Measurements from ENCODE around the gene F10. TPM values are rescaled to one million over a fixed set of nuclear protein-coding genes. Genes with fewer than 3 reads are reported as not detected.

F10 gene
- total RNA-seq, 2 donors from 2014 or later: 10.2 to 48.0 TPM

DNA sequence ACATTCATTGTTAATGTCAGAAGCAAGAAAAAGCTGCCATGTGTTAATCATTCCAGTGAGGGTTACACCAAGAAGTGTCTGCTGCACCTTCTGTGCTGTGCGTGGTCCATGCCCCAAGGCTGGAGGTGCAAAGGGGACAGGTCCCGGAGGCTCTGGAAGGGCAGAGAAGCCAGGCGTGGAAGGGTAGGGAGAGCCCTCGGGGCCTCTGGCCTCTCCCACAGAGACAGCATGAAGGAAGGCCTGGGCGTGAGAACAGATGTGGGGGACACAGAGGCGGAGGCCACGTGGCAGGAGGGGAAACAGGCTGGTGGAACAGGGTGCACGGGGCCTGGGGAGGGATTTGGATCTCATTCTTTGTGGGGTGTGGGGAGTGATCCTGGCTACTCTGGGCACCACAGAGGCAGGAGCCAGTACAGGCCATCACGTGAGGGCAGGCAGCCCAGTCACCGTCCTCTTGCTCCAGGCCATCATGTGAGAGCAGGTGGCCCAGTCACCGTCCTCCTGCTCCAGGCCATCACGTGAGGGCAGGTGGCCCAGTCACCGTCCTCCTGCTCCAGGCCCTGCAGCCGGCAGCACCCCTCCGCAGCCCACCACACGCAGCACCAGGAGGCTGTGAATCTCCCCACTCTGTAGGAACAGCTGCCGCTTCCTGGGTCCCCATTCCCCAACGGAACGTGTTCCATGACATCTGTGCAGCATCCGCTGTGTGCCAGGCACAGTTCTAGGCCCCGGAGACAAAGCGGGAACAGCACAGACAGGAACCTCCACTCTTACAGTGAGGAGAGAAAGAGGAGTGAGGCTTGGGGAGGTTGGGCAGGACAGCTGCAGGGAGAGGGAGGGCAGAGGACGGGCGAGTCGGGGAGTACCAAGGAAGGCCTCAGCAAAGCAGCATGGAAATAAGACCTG is 27.2 kb upstream of the F10 start:
- no peak for DNase-seq (ENCODE audit: low spot score)
- H3K4me3 ChIP-seq: no peak overlapping the region
- H3K36me3 ChIP-seq: no peaks in the 10 kb centered on the region
- 92% methylated on average over 25 of the region's 25 CpGs for WGBS
- H3K9me3 ChIP-seq: no peaks in the 10 kb centered on the region
- H3K27me3 ChIP-seq (replicated peaks; ENCODE audit: insufficient read depth): no peaks in the 10 kb centered on the region
- intact Hi-C loops (cut with DNase I): no loop called here
- H3K4me1 ChIP-seq (replicated peaks): no peaks in the 10 kb centered on the region
- no peak overlapping the region for H3K27ac ChIP-seq
- no peak for TF ChIP-seq POLR2A (IDR thresholded peaks at IDR 0.05)
- TF ChIP-seq POLR2AphosphoS5 (IDR thresholded peaks at IDR 0.05): no peak

DNA sequence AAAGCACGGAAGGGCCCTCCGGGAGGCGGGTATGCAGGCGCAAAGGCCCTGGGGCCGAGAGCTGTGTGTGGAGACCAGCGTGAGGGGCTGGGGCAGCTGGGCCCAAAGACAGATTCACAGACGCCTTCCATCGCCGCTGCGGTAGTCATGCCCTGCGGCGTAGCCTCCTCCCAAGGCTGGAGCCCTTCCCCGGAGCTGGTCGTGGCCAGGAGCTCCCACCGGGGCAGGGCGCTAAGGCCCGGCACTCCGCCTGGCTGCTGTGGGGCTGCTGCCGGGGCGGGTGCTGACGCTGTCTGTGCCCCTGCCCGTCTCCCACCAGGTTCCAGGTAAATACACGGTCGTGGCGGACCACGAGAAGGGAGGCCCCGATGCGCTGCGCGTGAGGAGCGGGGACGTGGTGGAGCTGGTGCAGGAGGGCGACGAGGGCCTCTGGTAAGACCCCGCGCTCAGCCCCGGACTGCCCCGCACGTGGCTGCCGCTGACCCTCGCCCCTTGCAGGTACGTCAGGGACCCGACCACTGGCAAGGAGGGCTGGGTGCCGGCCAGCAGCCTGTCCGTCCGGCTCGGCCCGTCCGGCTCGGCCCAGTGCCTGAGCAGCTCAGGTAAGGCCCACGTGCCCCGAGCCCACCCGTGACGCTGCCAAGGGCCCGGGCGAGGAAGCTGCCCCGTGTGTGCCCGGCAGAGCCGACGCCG is 26.4 kb upstream of the F10 start:
- no peaks in the 10 kb centered on the region for H3K9me3 ChIP-seq
- no peak overlapping the region for H3K27ac ChIP-seq
- intact Hi-C loops (cut with DNase I): no loop called here
- WGBS: 90% methylated on average over 57 of the region's 61 CpGs
- no peak overlapping the region for H3K4me3 ChIP-seq
- H3K27me3 ChIP-seq (replicated peaks; ENCODE audit: insufficient read depth): no peaks in the 10 kb centered on the region
- no peak for TF ChIP-seq POLR2A (IDR thresholded peaks at IDR 0.05)
- TF ChIP-seq, protein P1, sequence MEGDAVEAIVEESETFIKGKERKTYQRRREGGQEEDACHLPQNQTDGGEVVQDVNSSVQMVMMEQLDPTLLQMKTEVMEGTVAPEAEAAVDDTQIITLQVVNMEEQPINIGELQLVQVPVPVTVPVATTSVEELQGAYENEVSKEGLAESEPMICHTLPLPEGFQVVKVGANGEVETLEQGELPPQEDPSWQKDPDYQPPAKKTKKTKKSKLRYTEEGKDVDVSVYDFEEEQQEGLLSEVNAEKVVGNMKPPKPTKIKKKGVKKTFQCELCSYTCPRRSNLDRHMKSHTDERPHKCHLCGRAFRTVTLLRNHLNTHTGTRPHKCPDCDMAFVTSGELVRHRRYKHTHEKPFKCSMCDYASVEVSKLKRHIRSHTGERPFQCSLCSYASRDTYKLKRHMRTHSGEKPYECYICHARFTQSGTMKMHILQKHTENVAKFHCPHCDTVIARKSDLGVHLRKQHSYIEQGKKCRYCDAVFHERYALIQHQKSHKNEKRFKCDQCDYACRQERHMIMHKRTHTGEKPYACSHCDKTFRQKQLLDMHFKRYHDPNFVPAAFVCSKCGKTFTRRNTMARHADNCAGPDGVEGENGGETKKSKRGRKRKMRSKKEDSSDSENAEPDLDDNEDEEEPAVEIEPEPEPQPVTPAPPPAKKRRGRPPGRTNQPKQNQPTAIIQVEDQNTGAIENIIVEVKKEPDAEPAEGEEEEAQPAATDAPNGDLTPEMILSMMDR (IDR thresholded peaks at IDR 0.05): no peak
- no peak for TF ChIP-seq POLR2AphosphoS5 (IDR thresholded peaks at IDR 0.05)
- no peak for DNase-seq (ENCODE audit: low spot score)
- H3K36me3 ChIP-seq: no peaks in the 10 kb centered on the region
- no peaks in the 10 kb centered on the region for H3K4me1 ChIP-seq (replicated peaks)

DNA sequence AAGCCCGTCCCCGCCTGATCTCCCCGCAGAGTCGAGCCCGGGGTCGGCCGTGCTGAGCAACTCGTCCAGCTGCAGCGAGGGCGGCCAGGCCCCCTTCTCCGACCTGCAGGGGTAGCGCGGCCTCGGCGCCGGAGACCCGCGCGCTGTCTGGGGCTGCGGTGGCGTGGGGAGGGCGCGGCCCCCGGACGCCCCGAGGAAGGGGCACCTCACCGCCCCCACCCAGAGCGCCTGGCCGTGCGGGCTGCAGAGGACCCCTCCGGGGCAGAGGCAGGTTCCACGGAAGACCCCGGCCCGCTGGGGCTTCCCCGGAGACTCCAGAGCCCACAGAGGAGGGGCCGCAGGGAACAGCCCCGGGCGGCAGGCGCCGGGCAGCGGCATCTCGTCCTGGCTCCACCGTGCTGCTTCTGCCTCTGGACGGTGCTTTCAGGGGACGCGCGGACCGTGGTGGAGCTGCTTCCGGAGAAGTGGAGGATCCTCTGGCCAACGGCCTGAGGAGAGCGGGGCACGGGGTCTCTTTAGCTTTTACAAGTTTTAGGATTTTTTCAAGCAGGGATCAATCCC is 25.8 kb upstream of the F10 start:
- H3K36me3 ChIP-seq: no peaks in the 10 kb centered on the region
- WGBS: 97% methylated on average over 47 of the region's 52 CpGs
- H3K9me3 ChIP-seq: no peaks in the 10 kb centered on the region
- H3K4me3 ChIP-seq: no peak overlapping the region
- no peaks in the 10 kb centered on the region for H3K4me1 ChIP-seq (replicated peaks)
- intact Hi-C loops (cut with DNase I): no loop called here
- H3K27me3 ChIP-seq (replicated peaks; ENCODE audit: insufficient read depth): no peaks in the 10 kb centered on the region
- TF ChIP-seq POLR2AphosphoS5 (IDR thresholded peaks at IDR 0.05) (no peak), POLR2A (IDR thresholded peaks at IDR 0.05) (no peak)
- TF ChIP-seq, protein P1 (IDR thresholded peaks at IDR 0.05): no peak
- no peak for DNase-seq (ENCODE audit: low spot score)
- H3K27ac ChIP-seq: no peak overlapping the region

GRCh38 chr13:113097651-113098050 is 24.9 kb upstream of the F10 start:
- TF ChIP-seq POLR2AphosphoS5 (IDR thresholded peaks at IDR 0.05) (no peak), POLR2A (IDR thresholded peaks at IDR 0.05) (no peak)
- TF ChIP-seq, protein P1 (IDR thresholded peaks at IDR 0.05): no peak
- WGBS: 86% methylated on average over 7 of the region's 7 CpGs
- Histone ChIP-seq H3K27ac (no peak overlapping the region), H3K27me3 (replicated peaks; ENCODE audit: insufficient read depth) (no peaks in the 10 kb centered on the region), H3K4me3 (no peak overlapping the region), H3K36me3 (no peaks in the 10 kb centered on the region), H3K4me1 (replicated peaks) (no peaks in the 10 kb centered on the region), H3K9me3 (no peaks in the 10 kb centered on the region)
- no peak for DNase-seq (ENCODE audit: low spot score)
- intact Hi-C loops (cut with DNase I): no loop called here

DNA sequence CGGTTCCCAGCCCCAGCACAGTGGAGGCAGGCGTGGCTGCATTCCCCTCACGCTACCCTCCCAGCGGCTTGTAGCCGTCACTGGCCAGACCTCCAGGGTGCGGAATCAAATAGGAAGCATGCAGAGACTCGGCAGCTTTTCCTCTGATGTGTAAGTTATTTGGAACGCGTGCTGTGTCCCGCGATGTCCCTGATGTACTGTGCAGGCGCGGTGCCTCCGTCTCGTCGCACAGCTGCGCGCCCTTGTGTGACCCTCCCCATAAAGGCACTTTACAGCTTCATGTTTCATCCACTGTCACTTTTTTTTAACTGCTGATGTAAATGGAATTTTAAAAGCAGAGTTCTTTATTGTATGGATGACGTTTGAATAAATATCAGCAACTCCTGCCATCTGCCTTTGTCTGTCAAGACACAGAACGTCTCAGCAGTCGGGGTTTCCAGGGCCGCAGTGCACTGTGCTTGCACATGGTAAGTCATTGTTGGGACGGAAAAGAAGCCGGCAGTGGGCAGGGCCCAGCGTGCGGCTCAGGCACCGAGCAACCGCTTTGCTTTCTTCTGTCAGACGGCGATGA is 24.4 kb upstream of the F10 start:
- H3K36me3 ChIP-seq: no peaks in the 10 kb centered on the region
- intact Hi-C loops (cut with DNase I): no loop called here
- no peaks in the 10 kb centered on the region for H3K27me3 ChIP-seq (replicated peaks; ENCODE audit: insufficient read depth)
- no peak overlapping the region for H3K4me3 ChIP-seq
- TF ChIP-seq POLR2A (IDR thresholded peaks at IDR 0.05) (no peak), POLR2AphosphoS5 (IDR thresholded peaks at IDR 0.05) (no peak)
- TF ChIP-seq, protein P1 (IDR thresholded peaks at IDR 0.05): no peak
- WGBS: 59% methylated on average over 30 of the region's 30 CpGs
- no peaks in the 10 kb centered on the region for H3K9me3 ChIP-seq
- no peak for DNase-seq (ENCODE audit: low spot score)
- H3K27ac ChIP-seq: no peak overlapping the region
- no peaks in the 10 kb centered on the region for H3K4me1 ChIP-seq (replicated peaks)

All from prostate gland (tissue), 2 donors.